H1 (cell line): ENCODE measurements around the gene ITM2A. TPM values are rescaled to one million over a fixed set of nuclear protein-coding genes. Genes with fewer than 3 reads are reported as not detected.

Experiments used
- CBX5 ChIP-seq: fragments of 300-800, 300-1000 bp; sonication (generic); IDR thresholded peaks from 2 replicates; pipeline ENCODE4 v1.7.1; 2016; ENCODE audit warnings: antibody characterized with exemption, low read length, low read depth
- RBBP5 ChIP-seq: IDR thresholded peaks from 2 replicates; pipeline ENCODE4 v1.7.1; 2012; ENCODE audit warnings: low read depth, mild to moderate bottlenecking, inconsistent platforms, low read length, moderate library complexity, borderline replicate concordance
- SAP30 ChIP-seq: fragments of 300-600 bp; sonication (generic); IDR thresholded peaks from 2 replicates; pipeline ENCODE4 v1.7.1; 2012; ENCODE audit warnings: low read length, moderate library complexity, mild to moderate bottlenecking, inconsistent platforms; ENCODE audit not compliant: insufficient read depth, insufficient replicate concordance
- SIN3A ChIP-seq, 2 experiments: IDR thresholded peaks in 1 of 2; conservative IDR thresholded peaks in 1 of 2; 2 replicates each; pipeline ENCODE4 v1.6.1; 2011 to 2012; ENCODE audit warnings: low read length in 2 of 2, improper control_type of control experiment in 1 of 2, low read depth in 1 of 2, mild to moderate bottlenecking in 1 of 2
- polyA plus RNA-seq, 7 experiments: library from polyadenylated mRNA; depleted of rRNA in 3 of 7; stranded (reverse) in 5 of 7; unstranded in 2 of 7; fragments of >200 nt in 5 of 7; fragments of 200-250 nt in 2 of 7; gene quantifications; 1 replicate in 5 of 7; 2 replicates in 1 of 7; 4 replicates in 1 of 7; pipeline versions ENCODE4 v1.2.1 to v1.2.3, GENCODE V29; 2011 to 2013; ENCODE audit warnings: missing spikeins in 2 of 7, mixed read lengths in 2 of 7
- total RNA-seq: library from RNA; stranded (reverse); fragmentation: NEBNext Ultra II Directional; extraction: Animal tissue kit (Norgen Biotek cat#: 25700); gene quantifications from 2 replicates; pipeline ENCODE4 v1.2.1, GENCODE V29; 2021
- TF ChIP-seq, protein P1 (sequence below): IDR thresholded peaks from 2 replicates; pipeline ENCODE4 v1.6.1; 2011; ENCODE audit warnings: low read length, improper control_type of control experiment

ITM2A gene
- total and polyA plus RNA-seq, 2 of the 8 experiments (the other 6 are each of a cell fraction or from before 2014, with no cell fraction given): 35.7 to 52.0 TPM

DNA sequence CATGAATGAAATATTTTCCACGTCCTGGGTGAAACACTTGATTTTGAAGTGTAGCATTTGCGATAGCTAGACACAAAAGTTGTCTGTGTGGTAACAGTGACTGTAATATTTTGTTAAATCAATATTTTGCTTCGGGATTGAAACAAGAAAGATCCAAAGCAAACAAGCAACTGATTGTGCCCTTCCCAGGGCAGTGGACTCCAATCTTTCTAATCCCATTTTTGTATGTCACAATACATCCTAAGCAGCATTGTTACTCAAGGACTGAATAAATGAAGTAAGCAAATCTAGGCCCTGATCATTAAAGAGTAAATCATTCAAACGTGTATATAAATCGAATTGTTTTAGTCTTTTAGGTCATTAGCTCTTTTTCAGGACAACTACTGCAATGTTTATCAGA lies 2.8 kb downstream of the ITM2A start (continued):
- TF ChIP-seq SIN3A (conservative IDR thresholded peaks at IDR 0.05 in 1 of 2, IDR thresholded peaks at IDR 0.05 in 1 of 2; ENCODE audit: low read depth in 1 of 2, low read length in 2 of 2): no peak
- TF ChIP-seq, protein P1, sequence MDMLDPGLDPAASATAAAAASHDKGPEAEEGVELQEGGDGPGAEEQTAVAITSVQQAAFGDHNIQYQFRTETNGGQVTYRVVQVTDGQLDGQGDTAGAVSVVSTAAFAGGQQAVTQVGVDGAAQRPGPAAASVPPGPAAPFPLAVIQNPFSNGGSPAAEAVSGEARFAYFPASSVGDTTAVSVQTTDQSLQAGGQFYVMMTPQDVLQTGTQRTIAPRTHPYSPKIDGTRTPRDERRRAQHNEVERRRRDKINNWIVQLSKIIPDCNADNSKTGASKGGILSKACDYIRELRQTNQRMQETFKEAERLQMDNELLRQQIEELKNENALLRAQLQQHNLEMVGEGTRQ: no peak
- TF ChIP-seq RBBP5: no peak
- no peak for TF ChIP-seq CBX5
- no peak for TF ChIP-seq SAP30
- TF ChIP-seq, all 59 proteins: peak for 0
